Caco-2 (cell line): Measurements from ENCODE around the gene SOX21. TPM values are rescaled to one million over a fixed set of nuclear protein-coding genes. Genes with fewer than 3 reads are reported as not detected.
"Not testable (repeated sequence)": the region's sequence is repeated elsewhere in the genome, so short reads cannot be mapped to it uniquely, and the experiment has no call there.

ENCODE experiments used
- BruUV-seq: library from RNA; stranded (reverse); fragments of 400-500 nt; replicated peaks from 2 replicates; lab custom pipeline; 2021; lab: Mats Ljungman, UMichigan
- CTCF ChIA-PET: fragments of 300-600 bp; sonication (Branson Sonifier 250); formaldehyde crosslinking; loops from one replicate; lab custom pipeline; 2022; ENCODE audit warnings: antibody characterized with exemption; lab: Charles Lee
- POLR2A ChIA-PET: fragments of 300-600 bp; sonication (Branson Sonifier 250); formaldehyde crosslinking; loops from one replicate; lab custom pipeline; 2022; ENCODE audit warnings: antibody characterized with exemption; lab: Charles Lee
- DNase-seq, 2 experiments: peaks; one replicate each; pipeline versions ENCODE4 v3.0.0 to v3.0.0-alpha.2; 2020 to 2022
- H3K27me3 ChIP-seq: replicated peaks from 2 replicates; pipeline ENCODE4 v1.6.0; 2011; ENCODE audit warnings: low read length; ENCODE audit not compliant: control insufficient read depth, insufficient read depth
- H3K36me3 ChIP-seq: 2 replicates; pipeline ENCODE4 v1.5.1; 2011; ENCODE audit warnings: low read length; ENCODE audit not compliant: control insufficient read depth, insufficient read depth
- H3K4me1 ChIP-seq: fragments of 250-450 bp; sonication (Bioruptor Pico); 2 replicates; pipeline ENCODE4 v1.5.1; 2020; ENCODE audit warnings: mild to moderate bottlenecking
- H3K4me3 ChIP-seq: 2 replicates; pipeline ENCODE4 v1.5.1; 2011; ENCODE audit warnings: low read depth, mild to moderate bottlenecking, control low read depth, low read length
- H3K9me3 ChIP-seq: fragments of 250-450 bp; sonication (Bioruptor Pico); 2 replicates; pipeline ENCODE4 v1.5.1; 2020; ENCODE audit warnings: mild to moderate bottlenecking, moderate library complexity
- H3K27ac Mint-ChIP-seq: one replicate; pipeline ENCODE4 v1.8.0; 2022; ENCODE audit warnings: mixed read lengths; ENCODE audit not compliant: unreplicated experiment
- H3K27me3 Mint-ChIP-seq: one replicate; pipeline ENCODE4 v1.8.0; 2022; ENCODE audit warnings: mixed read lengths; ENCODE audit not compliant: insufficient read depth, unreplicated experiment
- H3K36me3 Mint-ChIP-seq: one replicate; pipeline ENCODE4 v1.8.0; 2022; ENCODE audit warnings: mild to moderate bottlenecking, mixed read lengths; ENCODE audit not compliant: insufficient read depth, unreplicated experiment
- H3K4me1 Mint-ChIP-seq: one replicate; pipeline ENCODE4 v1.8.0; 2022; ENCODE audit warnings: low read depth, mixed read lengths; ENCODE audit not compliant: unreplicated experiment
- H3K4me3 Mint-ChIP-seq: one replicate; pipeline ENCODE4 v1.8.0; 2022; ENCODE audit warnings: mild to moderate bottlenecking, moderate library complexity, mixed read lengths; ENCODE audit not compliant: unreplicated experiment
- H3K9me3 Mint-ChIP-seq: one replicate; pipeline ENCODE4 v1.8.0; 2022; ENCODE audit warnings: mixed read lengths; ENCODE audit not compliant: unreplicated experiment
- intact Hi-C: fragments of 100-400 bp; cut with micrococcal nuclease; formaldehyde crosslinking; loops from one replicate; pipeline ENCODE4 v1.10.0; 2022; ENCODE audit not compliant: unreplicated experiment
- total RNA-seq: library from RNA; stranded (reverse); gene quantifications from 2 replicates; pipeline ENCODE4 v1.2.3, GENCODE V29; 2022
- TF ChIP-seq, protein P1 (sequence below), 2 experiments: fragments of 200-600 bp in 1 of 2; IDR thresholded peaks; 1 replicate in 1 of 2; 2 replicates in 1 of 2; pipeline versions ENCODE4 v1.5.1 to v1.8.0; 2011 to 2022; ENCODE audit warnings: antibody characterized with exemption in 1 of 2, control low read depth in 1 of 2, inconsistent platforms in 1 of 2, low read depth in 1 of 2, low read length in 1 of 2, mild to moderate bottlenecking in 1 of 2, moderate library complexity in 1 of 2; ENCODE audit not compliant: insufficient read depth in 1 of 2, severe bottlenecking in 1 of 2, unreplicated experiment in 1 of 2

Gene SOX21
- total RNA-seq, 1 experiment from 2014 or later, result 0.14 TPM

DNA sequence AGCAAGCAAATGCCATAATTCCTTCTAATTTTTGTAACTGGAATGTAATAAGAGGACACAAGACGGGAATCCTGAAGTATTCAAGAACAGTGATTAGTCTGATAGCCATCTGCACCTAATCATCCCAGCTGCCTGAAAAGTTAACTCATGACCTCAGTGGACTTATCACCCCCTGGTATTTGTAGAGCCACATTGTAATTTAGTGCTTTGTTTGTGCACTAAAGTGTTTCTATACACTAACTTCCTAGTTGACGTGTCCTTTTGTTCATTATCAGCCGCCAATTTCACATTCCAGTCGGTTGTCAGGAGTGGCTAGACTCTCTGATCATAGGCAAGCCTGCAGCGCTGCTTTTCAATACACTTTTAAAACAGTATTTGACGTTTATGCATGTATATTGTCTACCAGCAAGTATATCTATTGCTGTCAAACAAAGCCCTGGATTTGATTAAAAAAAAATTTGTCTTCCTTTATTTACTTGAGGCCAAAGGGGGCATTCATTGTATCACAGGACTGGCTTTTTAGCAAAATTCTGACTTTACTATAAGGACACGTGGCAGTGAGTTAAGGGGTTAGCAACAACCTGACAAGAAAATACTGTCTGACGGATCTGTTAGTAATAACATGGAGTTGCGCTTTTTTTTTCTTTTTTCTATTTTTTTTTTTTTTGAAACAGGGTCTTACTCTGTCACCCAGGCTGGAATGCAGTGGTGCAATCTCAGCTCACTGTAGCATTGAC lies 10.4 kb upstream of the SOX21 start:
- peaks cover 2% of the 10 kb centered on the region for H3K27me3 Mint-ChIP-seq
- Histone ChIP-seq H3K4me3 (no peak overlapping the region), H3K9me3 (no peaks in the 10 kb centered on the region), H3K36me3 (no peaks in the 10 kb centered on the region), H3K27me3 (no peaks in the 10 kb centered on the region), H3K4me1 (peaks cover 11% of the 10 kb centered on the region)
- POLR2A ChIA-PET, result no interaction called here
- no peak overlapping the region for H3K4me3 Mint-ChIP-seq
- intact Hi-C loops, result no loop called here
- H3K9me3 Mint-ChIP-seq, result peaks cover 9% of the 10 kb centered on the region
- no TSS peak for BruUV-seq
- CTCF ChIA-PET, result no interaction called here
- peak in 1 of 2 experiments; percentile 28 for DNase-seq
- no peaks in the 10 kb centered on the region for H3K36me3 Mint-ChIP-seq
- H3K4me1 Mint-ChIP-seq, result peaks cover 14% of the 10 kb centered on the region
- TF ChIP-seq, protein P1, sequence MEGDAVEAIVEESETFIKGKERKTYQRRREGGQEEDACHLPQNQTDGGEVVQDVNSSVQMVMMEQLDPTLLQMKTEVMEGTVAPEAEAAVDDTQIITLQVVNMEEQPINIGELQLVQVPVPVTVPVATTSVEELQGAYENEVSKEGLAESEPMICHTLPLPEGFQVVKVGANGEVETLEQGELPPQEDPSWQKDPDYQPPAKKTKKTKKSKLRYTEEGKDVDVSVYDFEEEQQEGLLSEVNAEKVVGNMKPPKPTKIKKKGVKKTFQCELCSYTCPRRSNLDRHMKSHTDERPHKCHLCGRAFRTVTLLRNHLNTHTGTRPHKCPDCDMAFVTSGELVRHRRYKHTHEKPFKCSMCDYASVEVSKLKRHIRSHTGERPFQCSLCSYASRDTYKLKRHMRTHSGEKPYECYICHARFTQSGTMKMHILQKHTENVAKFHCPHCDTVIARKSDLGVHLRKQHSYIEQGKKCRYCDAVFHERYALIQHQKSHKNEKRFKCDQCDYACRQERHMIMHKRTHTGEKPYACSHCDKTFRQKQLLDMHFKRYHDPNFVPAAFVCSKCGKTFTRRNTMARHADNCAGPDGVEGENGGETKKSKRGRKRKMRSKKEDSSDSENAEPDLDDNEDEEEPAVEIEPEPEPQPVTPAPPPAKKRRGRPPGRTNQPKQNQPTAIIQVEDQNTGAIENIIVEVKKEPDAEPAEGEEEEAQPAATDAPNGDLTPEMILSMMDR (IDR thresholded peaks at IDR 0.05; ENCODE audit: insufficient read depth in 1 of 2, low read depth in 1 of 2, low read length in 1 of 2, severe bottlenecking in 1 of 2, unreplicated experiment in 1 of 2), result no peak
- H3K27ac Mint-ChIP-seq, result no peak overlapping the region

DNA sequence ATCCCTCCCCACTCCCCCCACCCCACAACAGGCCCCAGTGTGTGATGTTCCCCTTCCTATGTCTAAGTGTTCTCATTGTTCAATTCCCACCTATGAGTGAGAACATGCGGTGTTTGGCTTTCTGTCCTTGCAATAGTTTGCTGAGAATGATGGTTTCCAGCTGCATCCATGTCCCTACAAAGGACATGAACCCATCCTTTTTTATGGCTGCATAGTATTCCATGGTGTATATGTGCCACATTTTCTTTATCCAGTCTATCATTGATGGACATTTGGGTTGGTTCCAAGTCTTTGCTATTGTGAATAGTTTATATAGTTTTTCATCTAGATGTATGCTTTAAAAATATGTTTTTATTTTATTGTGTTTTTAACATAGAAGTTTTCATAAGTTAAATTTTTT lies 6.4 kb upstream of the SOX21 start:
- intact Hi-C loops, H3K4me3 ChIP-seq, CTCF ChIA-PET, H3K27me3 Mint-ChIP-seq, H3K9me3 ChIP-seq, H3K9me3 Mint-ChIP-seq, DNase-seq, H3K36me3 ChIP-seq, H3K36me3 Mint-ChIP-seq, BruUV-seq, H3K27me3 ChIP-seq, H3K27ac Mint-ChIP-seq, POLR2A ChIA-PET, H3K4me3 Mint-ChIP-seq: not testable (repeated sequence)
- peaks cover 11% of the 10 kb centered on the region for H3K4me1 ChIP-seq
- H3K4me1 Mint-ChIP-seq, result peaks cover 14% of the 10 kb centered on the region

DNA sequence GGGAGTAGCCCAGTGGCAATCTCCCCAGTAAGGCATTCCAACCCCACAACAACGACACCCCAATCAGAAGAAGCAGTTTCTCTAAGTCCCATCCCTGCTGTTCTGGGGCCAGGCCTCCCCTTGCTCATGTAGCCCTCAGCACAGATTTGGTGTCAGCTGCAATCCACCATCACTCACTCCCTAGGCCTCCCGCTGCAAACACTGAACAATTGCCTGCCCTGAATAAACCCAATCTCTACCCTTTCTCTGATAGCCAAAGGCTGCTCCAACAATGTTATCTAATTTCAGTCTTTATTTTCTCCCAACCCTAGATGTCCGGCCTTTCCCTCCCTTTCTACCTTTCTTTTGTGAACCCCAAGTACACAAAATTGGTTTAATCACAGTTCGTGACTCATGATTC lies 5.6 kb upstream of the SOX21 start:
- Histone ChIP-seq H3K4me1 (peaks cover 10% of the 10 kb centered on the region), H3K9me3 (no peaks in the 10 kb centered on the region), H3K4me3 (no peak overlapping the region), H3K27me3 (no peaks in the 10 kb centered on the region; the same call in 1 of the 2 replicates), H3K36me3 (no peaks in the 10 kb centered on the region)
- H3K27ac Mint-ChIP-seq, result no peak overlapping the region
- H3K4me1 Mint-ChIP-seq, result peaks cover 13% of the 10 kb centered on the region
- DNase-seq, result no peak
- no peaks in the 10 kb centered on the region for H3K36me3 Mint-ChIP-seq
- POLR2A ChIA-PET, result no interaction called here
- BruUV-seq, result no TSS peak
- TF ChIP-seq, protein P1 (IDR thresholded peaks at IDR 0.05; ENCODE audit: insufficient read depth in 1 of 2, low read depth in 1 of 2, low read length in 1 of 2, severe bottlenecking in 1 of 2, unreplicated experiment in 1 of 2), result no peak
- H3K27me3 Mint-ChIP-seq, result peaks cover 9% of the 10 kb centered on the region
- intact Hi-C loops, result no loop called here
- CTCF ChIA-PET, result no interaction called here
- H3K4me3 Mint-ChIP-seq, result no peak overlapping the region
- no peaks in the 10 kb centered on the region for H3K9me3 Mint-ChIP-seq
